ENCODE results near the gene FAM111B.
"Not testable (repeated sequence)": the region's sequence is repeated elsewhere in the genome, so short reads cannot be mapped to it uniquely, and the experiment has no call there.

The FAM111B gene

DNA sequence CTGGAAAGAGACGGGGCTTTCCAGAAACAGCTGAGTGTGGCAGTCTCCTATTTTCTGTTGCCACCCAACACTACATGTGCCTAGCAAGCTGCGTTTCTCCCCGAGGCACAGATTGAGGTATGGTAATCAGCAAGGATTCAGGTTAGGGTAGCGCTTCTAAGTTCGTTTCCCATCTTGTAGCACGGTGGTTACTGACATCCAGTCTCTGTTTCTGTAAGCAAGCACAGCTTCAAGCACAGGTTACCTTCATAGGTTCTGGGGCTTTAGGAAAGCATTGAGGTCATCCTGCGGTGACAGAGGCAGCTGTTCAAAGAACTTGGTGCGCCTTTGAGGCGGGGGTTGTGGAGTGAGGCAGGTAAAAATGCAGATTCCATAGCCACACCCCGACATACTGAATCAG is 684 bp downstream of the FAM111B start:
- H3K4me1 ChIP-seq (ENCODE audit: control insufficient read depth, insufficient read depth, low read length), result peaks cover 11% of the 10 kb centered on the region
- not testable (repeated sequence) for H3K9me3 ChIP-seq (ENCODE audit: control insufficient read depth in 2 of 2, low read length in 2 of 2); H3K9ac ChIP-seq (ENCODE audit: low read length in 2 of 2); H3K27me3 ChIP-seq (ENCODE audit: control insufficient read depth in 1 of 2, insufficient read depth in 2 of 2, low read length in 2 of 2); H3K4me3 ChIP-seq (ENCODE audit: low read length in 2 of 2); H3K27ac ChIP-seq (ENCODE audit: low read length); H3K36me3 ChIP-seq (ENCODE audit: control insufficient read depth in 2 of 2, insufficient read depth in 2 of 2, low read length in 2 of 2)

GRCh38 chr11:59112494-59112893 is 5.5 kb downstream of the FAM111B start:
- Histone ChIP-seq H3K27me3 (ENCODE audit: control insufficient read depth in 1 of 2, insufficient read depth in 2 of 2, low read length in 2 of 2) (no peaks in the 10 kb centered on the region), H3K4me1 (ENCODE audit: control insufficient read depth, insufficient read depth, low read length) (no peaks in the 10 kb centered on the region), H3K9ac (ENCODE audit: low read length in 2 of 2) (no peak overlapping the region), H3K9me3 (ENCODE audit: control insufficient read depth in 2 of 2, low read length in 2 of 2) (peaks cover 0 to 4% of the 10 kb centered on the region in 2 donors), H3K4me3 (ENCODE audit: low read length in 2 of 2) (no peak overlapping the region), H3K36me3 (ENCODE audit: control insufficient read depth in 2 of 2, insufficient read depth in 2 of 2, low read length in 2 of 2) (no peaks in the 10 kb centered on the region), H3K27ac (ENCODE audit: low read length) (no peak overlapping the region)

DNA sequence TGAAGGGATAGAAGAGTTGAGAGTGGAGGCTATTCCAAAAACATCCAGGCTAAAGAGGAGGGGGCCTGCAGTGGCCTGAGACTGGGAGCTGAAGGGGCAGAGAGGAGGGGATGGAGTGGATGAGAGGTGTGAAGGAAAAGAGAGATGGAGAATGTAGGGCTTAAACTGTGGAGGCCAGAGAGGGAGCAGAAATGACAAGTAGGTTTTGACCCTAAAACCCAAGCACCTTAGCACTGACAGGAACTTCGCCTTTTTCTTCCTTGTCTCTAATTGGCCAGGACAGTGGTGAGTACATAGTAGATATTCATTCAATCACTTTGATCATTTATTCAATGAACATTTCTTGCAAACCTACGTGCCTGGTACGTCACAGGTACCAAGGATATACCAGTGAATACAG is 7.3 kb downstream of the FAM111B start:
- H3K4me1 ChIP-seq (ENCODE audit: control insufficient read depth, insufficient read depth, low read length), result no peaks in the 10 kb centered on the region
- no peak overlapping the region for H3K27ac ChIP-seq (ENCODE audit: low read length)
- no peak overlapping the region for H3K9ac ChIP-seq (ENCODE audit: low read length in 2 of 2)
- H3K4me3 ChIP-seq (ENCODE audit: low read length in 2 of 2), result no peak overlapping the region
- no peaks in the 10 kb centered on the region for H3K27me3 ChIP-seq (ENCODE audit: control insufficient read depth in 1 of 2, insufficient read depth in 2 of 2, low read length in 2 of 2)
- peaks cover 8 to 14% of the 10 kb centered on the region in 2 donors for H3K9me3 ChIP-seq (ENCODE audit: control insufficient read depth in 2 of 2, low read length in 2 of 2)
- H3K36me3 ChIP-seq (ENCODE audit: control insufficient read depth in 2 of 2, insufficient read depth in 2 of 2, low read length in 2 of 2), result no peaks in the 10 kb centered on the region

DNA sequence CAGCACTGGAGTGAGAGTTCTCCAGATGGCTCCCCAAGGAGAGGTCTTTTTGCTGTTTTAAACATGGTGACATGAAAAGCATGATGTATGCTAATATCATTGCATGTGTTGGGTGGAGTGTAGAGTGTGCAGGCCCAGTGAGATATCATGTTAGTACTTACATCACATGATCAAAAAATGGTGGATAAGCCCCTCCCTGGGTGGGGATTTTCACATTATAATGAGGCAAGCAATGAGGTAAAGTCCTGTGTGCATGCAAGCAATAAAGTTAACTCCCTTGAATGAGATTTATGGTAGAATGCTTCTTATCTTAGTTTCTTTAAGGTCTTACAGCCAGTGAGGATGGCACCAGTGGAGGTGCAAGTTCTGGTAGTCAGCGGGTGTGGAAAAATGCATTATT is 8.5 kb downstream of the FAM111B start:
- Histone ChIP-seq H3K9me3 (ENCODE audit: control insufficient read depth in 2 of 2, low read length in 2 of 2) (peaks cover 8 to 14% of the 10 kb centered on the region in 2 donors), H3K4me3 (ENCODE audit: low read length in 2 of 2) (no peak overlapping the region), H3K27me3 (ENCODE audit: control insufficient read depth in 1 of 2, insufficient read depth in 2 of 2, low read length in 2 of 2) (no peaks in the 10 kb centered on the region), H3K27ac (ENCODE audit: low read length) (no peak overlapping the region), H3K4me1 (ENCODE audit: control insufficient read depth, insufficient read depth, low read length) (no peaks in the 10 kb centered on the region), H3K36me3 (ENCODE audit: control insufficient read depth in 2 of 2, insufficient read depth in 2 of 2, low read length in 2 of 2) (no peaks in the 10 kb centered on the region), H3K9ac (ENCODE audit: low read length in 2 of 2) (no peak overlapping the region)

GRCh38 chr11:59117774-59118173 is 10.7 kb downstream of the FAM111B start:
- H3K4me3 ChIP-seq (ENCODE audit: low read length in 2 of 2), result no peak overlapping the region
- no peak overlapping the region for H3K9ac ChIP-seq (ENCODE audit: low read length in 2 of 2)
- H3K27ac ChIP-seq (ENCODE audit: low read length), result no peak overlapping the region
- no peaks in the 10 kb centered on the region for H3K36me3 ChIP-seq (ENCODE audit: control insufficient read depth in 2 of 2, insufficient read depth in 2 of 2, low read length in 2 of 2)
- H3K9me3 ChIP-seq (ENCODE audit: control insufficient read depth in 2 of 2, low read length in 2 of 2), result peaks cover 8 to 14% of the 10 kb centered on the region in 2 donors
- no peaks in the 10 kb centered on the region for H3K4me1 ChIP-seq (ENCODE audit: control insufficient read depth, insufficient read depth, low read length)
- H3K27me3 ChIP-seq (ENCODE audit: control insufficient read depth in 1 of 2, insufficient read depth in 2 of 2, low read length in 2 of 2), result no peaks in the 10 kb centered on the region

DNA sequence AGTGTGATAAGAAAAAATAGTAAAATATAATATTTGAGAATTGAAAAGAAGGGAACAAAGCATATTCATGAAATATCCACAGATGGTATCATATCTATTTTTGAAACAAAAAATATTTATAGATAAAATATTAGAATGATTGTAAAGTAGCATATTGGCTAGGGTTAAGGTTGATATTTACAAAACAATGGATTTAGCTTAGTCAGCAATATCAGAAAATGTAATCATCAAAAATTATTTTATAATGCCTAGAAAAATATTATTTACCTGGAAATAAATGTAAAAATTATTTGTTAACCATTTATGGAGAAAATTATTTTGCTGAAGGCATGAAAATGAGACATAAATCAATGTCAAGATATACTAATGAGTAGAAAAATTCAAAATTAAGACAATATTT is 12.8 kb downstream of the FAM111B start:
- Histone ChIP-seq H3K9ac (ENCODE audit: low read length in 2 of 2) (no peak overlapping the region), H3K4me3 (ENCODE audit: low read length in 2 of 2) (no peak overlapping the region), H3K27me3 (ENCODE audit: control insufficient read depth in 1 of 2, insufficient read depth in 2 of 2, low read length in 2 of 2) (no peaks in the 10 kb centered on the region), H3K27ac (ENCODE audit: low read length) (no peak overlapping the region), H3K9me3 (ENCODE audit: control insufficient read depth in 2 of 2, low read length in 2 of 2) (peaks cover 8 to 14% of the 10 kb centered on the region in 2 donors), H3K4me1 (ENCODE audit: control insufficient read depth, insufficient read depth, low read length) (no peaks in the 10 kb centered on the region), H3K36me3 (ENCODE audit: control insufficient read depth in 2 of 2, insufficient read depth in 2 of 2, low read length in 2 of 2) (no peaks in the 10 kb centered on the region)

DNA sequence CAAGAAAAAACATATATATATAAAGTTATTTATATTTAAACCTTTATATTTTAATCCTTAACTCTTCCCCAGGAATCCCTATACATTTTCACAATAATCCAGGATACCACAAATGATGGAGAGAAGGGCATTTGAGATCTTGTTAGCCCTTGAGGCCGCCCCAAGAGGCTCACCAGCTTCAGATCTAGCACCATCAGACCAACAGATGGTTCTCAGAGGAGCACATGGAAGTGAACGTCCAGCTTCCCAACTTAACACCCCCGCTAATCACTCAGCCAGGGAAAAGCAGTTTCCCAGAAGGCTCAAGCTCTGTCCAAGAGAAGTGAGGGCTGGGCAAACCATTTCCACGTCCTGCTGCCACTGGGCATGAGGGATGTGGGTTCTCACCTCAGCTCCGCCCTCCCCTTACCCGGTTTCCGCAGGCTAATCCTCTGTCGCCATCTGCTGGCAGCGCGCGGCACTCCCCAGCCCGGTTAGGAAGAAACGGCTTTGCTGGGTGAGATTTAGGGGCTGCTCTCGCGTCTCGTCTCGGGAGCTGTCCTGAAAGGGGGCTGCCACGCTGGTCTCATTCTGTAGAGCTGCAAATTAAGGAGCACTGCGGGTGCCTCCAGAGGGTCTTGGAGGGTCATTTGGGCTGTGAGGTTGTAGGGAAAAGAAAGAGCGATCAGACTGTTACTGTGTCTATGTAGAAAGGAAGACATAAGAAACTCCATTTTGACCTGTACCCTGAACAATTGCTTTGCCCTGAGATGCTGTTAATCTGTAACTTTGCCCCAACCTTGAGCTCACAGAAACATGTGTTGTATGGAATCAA is 28.8 kb downstream of the FAM111B start:
- Histone ChIP-seq H3K4me3 (ENCODE audit: low read length in 2 of 2) (peak overlapping the region in 1 of 2 donors; percentile 59), H3K27ac (ENCODE audit: low read length) (no peak overlapping the region), H3K9me3 (ENCODE audit: control insufficient read depth in 2 of 2, low read length in 2 of 2) (no peaks in the 10 kb centered on the region), H3K27me3 (ENCODE audit: control insufficient read depth in 1 of 2, insufficient read depth in 2 of 2, low read length in 2 of 2) (no peaks in the 10 kb centered on the region), H3K36me3 (ENCODE audit: control insufficient read depth in 2 of 2, insufficient read depth in 2 of 2, low read length in 2 of 2) (peaks cover 7 to 9% of the 10 kb centered on the region in 2 donors), H3K4me1 (ENCODE audit: control insufficient read depth, insufficient read depth, low read length) (peaks cover 5% of the 10 kb centered on the region), H3K9ac (ENCODE audit: low read length in 2 of 2) (peak overlapping the region; percentile 42 to 49)

DNA sequence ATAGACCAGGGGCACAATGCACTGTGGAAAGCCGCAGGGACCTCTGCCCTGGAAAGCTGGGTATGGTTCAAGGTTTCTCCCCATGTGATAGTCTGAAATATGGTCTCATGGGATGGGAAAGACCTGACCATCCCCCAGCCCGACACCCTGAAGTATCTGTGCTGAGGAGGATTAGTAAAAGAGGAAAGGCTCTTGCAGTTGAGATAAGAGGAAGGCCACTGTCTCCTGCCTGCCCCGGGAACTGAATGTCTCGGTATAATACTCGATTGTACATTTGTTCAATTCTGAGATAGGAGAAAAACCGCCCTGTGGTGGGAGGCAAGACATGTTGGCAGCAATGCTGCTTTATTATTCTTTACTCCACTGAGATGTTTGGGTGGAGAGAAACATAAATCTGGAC is 29.5 kb downstream of the FAM111B start:
- not testable (repeated sequence) for H3K4me1 ChIP-seq (ENCODE audit: control insufficient read depth, insufficient read depth, low read length); H3K36me3 ChIP-seq (ENCODE audit: control insufficient read depth in 2 of 2, insufficient read depth in 2 of 2, low read length in 2 of 2); H3K4me3 ChIP-seq (ENCODE audit: low read length in 2 of 2); H3K27ac ChIP-seq (ENCODE audit: low read length); H3K9ac ChIP-seq (ENCODE audit: low read length in 2 of 2); H3K27me3 ChIP-seq (ENCODE audit: control insufficient read depth in 1 of 2, insufficient read depth in 2 of 2, low read length in 2 of 2); H3K9me3 ChIP-seq (ENCODE audit: control insufficient read depth in 2 of 2, low read length in 2 of 2)

DNA sequence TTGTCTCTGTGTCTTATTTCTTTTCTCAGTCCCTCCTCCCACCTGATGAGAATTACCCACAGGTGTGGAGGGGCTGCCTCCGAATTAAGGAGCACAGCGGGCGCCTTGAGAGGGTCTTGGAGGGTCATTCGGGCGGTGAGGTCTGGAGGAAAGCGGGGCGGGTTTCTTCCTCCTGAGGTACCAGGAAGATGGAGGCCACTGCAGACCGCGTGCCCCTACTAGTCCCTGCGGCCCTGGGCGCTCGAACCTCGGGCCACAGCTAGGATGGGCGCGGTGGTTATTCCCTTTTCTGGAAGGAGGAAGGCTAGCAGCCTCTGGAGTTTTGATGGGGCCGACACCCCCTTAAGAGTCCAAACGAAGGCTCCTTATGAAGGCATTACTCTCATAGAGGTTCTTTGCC is 30.2 kb downstream of the FAM111B start:
- Histone ChIP-seq H3K27me3 (ENCODE audit: control insufficient read depth in 1 of 2, insufficient read depth in 2 of 2, low read length in 2 of 2) (no peaks in the 10 kb centered on the region), H3K9ac (ENCODE audit: low read length in 2 of 2) (no peak overlapping the region), H3K9me3 (ENCODE audit: control insufficient read depth in 2 of 2, low read length in 2 of 2) (no peaks in the 10 kb centered on the region), H3K36me3 (ENCODE audit: control insufficient read depth in 2 of 2, insufficient read depth in 2 of 2, low read length in 2 of 2) (peaks cover 4 to 9% of the 10 kb centered on the region in 2 donors), H3K4me1 (ENCODE audit: control insufficient read depth, insufficient read depth, low read length) (peaks cover 5% of the 10 kb centered on the region), H3K4me3 (ENCODE audit: low read length in 2 of 2) (no peak overlapping the region), H3K27ac (ENCODE audit: low read length) (no peak overlapping the region)

- Histone ChIP-seq H3K4me1 (ENCODE audit: control insufficient read depth, insufficient read depth, low read length) (peaks cover 5% of the 10 kb centered on the region), H3K27me3 (ENCODE audit: control insufficient read depth in 1 of 2, insufficient read depth in 2 of 2, low read length in 2 of 2) (no peaks in the 10 kb centered on the region), H3K9ac (ENCODE audit: low read length in 2 of 2) (no peak overlapping the region), H3K36me3 (ENCODE audit: control insufficient read depth in 2 of 2, insufficient read depth in 2 of 2, low read length in 2 of 2) (peaks cover 4 to 9% of the 10 kb centered on the region in 2 donors), H3K27ac (ENCODE audit: low read length) (no peak overlapping the region), H3K4me3 (ENCODE audit: low read length in 2 of 2) (no peak overlapping the region), H3K9me3 (ENCODE audit: control insufficient read depth in 2 of 2, low read length in 2 of 2) (no peaks in the 10 kb centered on the region)
These were observed 31.6 kb downstream of the FAM111B start for GRCh38 chr11:59138643-59139042.

GRCh38 chr11:59141191-59141590 is 34.2 kb downstream of the FAM111B start:
- H3K4me1 ChIP-seq (ENCODE audit: control insufficient read depth, insufficient read depth, low read length), result peaks cover 11% of the 10 kb centered on the region
- H3K9ac ChIP-seq (ENCODE audit: low read length in 2 of 2), result no peak overlapping the region
- no peak overlapping the region for H3K27ac ChIP-seq (ENCODE audit: low read length)
- no peaks in the 10 kb centered on the region for H3K27me3 ChIP-seq (ENCODE audit: control insufficient read depth in 1 of 2, insufficient read depth in 2 of 2, low read length in 2 of 2)
- H3K9me3 ChIP-seq (ENCODE audit: control insufficient read depth in 2 of 2, low read length in 2 of 2), result no peaks in the 10 kb centered on the region
- peaks cover 2 to 4% of the 10 kb centered on the region in 2 donors for H3K36me3 ChIP-seq (ENCODE audit: control insufficient read depth in 2 of 2, insufficient read depth in 2 of 2, low read length in 2 of 2)
- H3K4me3 ChIP-seq (ENCODE audit: low read length in 2 of 2), result no peak overlapping the region

Measured in stomach smooth muscle (tissue), 2 donors.